IMR-90 (cell line): ENCODE results near the gene SLC24A3. TPM values are rescaled to one million over a fixed set of nuclear protein-coding genes. Genes with fewer than 3 reads are reported as not detected.

Experiments used
- ATAC-seq: fragments of 200-7000 bp; cut with Tn5 transposase; 2 replicates; pipeline ENCODE4 v1.9.1; 2020; ENCODE audit warnings: low read depth, mild to moderate bottlenecking, moderate library complexity
- BruUV-seq: library from RNA; stranded (reverse); fragments of 400-500 nt; replicated peaks from 2 replicates; lab custom pipeline; 2021; lab: Mats Ljungman, UMichigan
- CTCF ChIA-PET: fragments of 300-600 bp; formaldehyde crosslinking; extraction: SDS; loops from one replicate; lab custom pipeline; 2021; ENCODE audit warnings: antibody characterized with exemption; lab: Yijun Ruan, JAX
- POLR2A ChIA-PET: fragments of 300-600 bp; sonication (Branson Sonifier 250); formaldehyde crosslinking; loops from one replicate; lab custom pipeline; 2022; ENCODE audit warnings: antibody characterized with exemption; ENCODE audit not compliant: unreplicated experiment; lab: Charles Lee
- DNase-seq: peaks from one replicate; pipeline ENCODE4 v3.0.0; 2013
- H2AFZ ChIP-seq: replicated peaks from 2 replicates; pipeline ENCODE3; 2013; ENCODE audit warnings: low read length, mild to moderate bottlenecking; ENCODE audit not compliant: poor library complexity
- H2AK5ac ChIP-seq: 2 replicates; pipeline ENCODE4 v1.6.1; 2013; ENCODE audit warnings: low read depth, low read length, inconsistent platforms
- H2AK9ac ChIP-seq: replicated peaks from 2 replicates; pipeline ENCODE3; 2013; ENCODE audit warnings: mild to moderate bottlenecking, low read depth, low read length, moderate library complexity; ENCODE audit not compliant: poor library complexity
- H2BK120ac ChIP-seq: 2 replicates; pipeline ENCODE4 v1.6.1; 2013; ENCODE audit warnings: low read depth, low read length, inconsistent platforms
- H2BK15ac ChIP-seq: 3 replicates; pipeline ENCODE4 v1.6.1; 2013; ENCODE audit warnings: low read depth, low read length, inconsistent platforms
- H2BK20ac ChIP-seq: 2 replicates; pipeline ENCODE4 v1.6.1; 2013; ENCODE audit warnings: low read depth, mild to moderate bottlenecking, inconsistent platforms, low read length, moderate library complexity
- H2BK5ac ChIP-seq: 2 replicates; pipeline ENCODE4 v1.6.1; 2013; ENCODE audit warnings: mild to moderate bottlenecking, low read depth, low read length, inconsistent platforms; ENCODE audit not compliant: poor library complexity, severe bottlenecking
- H3K14ac ChIP-seq: replicated peaks from 2 replicates; pipeline ENCODE4 v1.6.1; 2013; ENCODE audit warnings: low read depth, low read length, inconsistent platforms
- H3K18ac ChIP-seq: 2 replicates; pipeline ENCODE4 v1.6.1; 2013; ENCODE audit warnings: low read depth, low read length, control low read depth
- H3K23ac ChIP-seq: 2 replicates; pipeline ENCODE4 v1.6.1; 2013; ENCODE audit warnings: low read depth, low read length, inconsistent platforms
- H3K27ac ChIP-seq: 2 replicates; pipeline ENCODE4 v1.5.1; 2013; ENCODE audit warnings: mild to moderate bottlenecking, control low read depth, low read length; ENCODE audit not compliant: insufficient read depth
- H3K27me3 ChIP-seq: 2 replicates; pipeline ENCODE4 v1.6.1; 2013; ENCODE audit warnings: low read length; ENCODE audit not compliant: control insufficient read depth, insufficient read depth
- H3K36me3 ChIP-seq: 2 replicates; pipeline ENCODE4 v1.6.1; 2013; ENCODE audit warnings: low read length, mixed read lengths; ENCODE audit not compliant: control insufficient read depth, insufficient read depth
- H3K4ac ChIP-seq: 2 replicates; pipeline ENCODE4 v1.6.1; 2013; ENCODE audit warnings: low read depth, low read length, inconsistent platforms
- H3K4me1 ChIP-seq: 2 replicates; pipeline ENCODE4 v1.6.1; 2013; ENCODE audit warnings: low read length, mixed read lengths; ENCODE audit not compliant: control insufficient read depth, insufficient read depth
- H3K4me2 ChIP-seq: 2 replicates; pipeline ENCODE4 v1.6.1; 2013; ENCODE audit warnings: low read depth, mild to moderate bottlenecking, control low read depth, low read length, moderate library complexity
- H3K4me3 ChIP-seq: 2 replicates; pipeline ENCODE4 v1.5.1; 2013; ENCODE audit warnings: low read depth, mild to moderate bottlenecking, control low read depth, low read length, moderate library complexity; ENCODE audit not compliant: insufficient read depth
- H3K56ac ChIP-seq: 2 replicates; pipeline ENCODE4 v1.6.1; 2013; ENCODE audit warnings: low read length, inconsistent platforms; ENCODE audit not compliant: insufficient read depth; ENCODE audit errors: extremely low read depth
- H3K79me1 ChIP-seq, 2 experiments: 2 replicates each; pipeline ENCODE4 v1.6.1; 2013; ENCODE audit warnings: low read length in 2 of 2, inconsistent platforms in 1 of 2, low read depth in 1 of 2
- H3K9ac ChIP-seq: 2 replicates; pipeline ENCODE4 v1.6.1; 2013; ENCODE audit warnings: low read depth, low read length, control low read depth
- H3K9me1 ChIP-seq: 2 replicates; pipeline ENCODE4 v1.6.1; 2013; ENCODE audit warnings: low read length, inconsistent platforms; ENCODE audit not compliant: insufficient read depth
- H3K9me3 ChIP-seq: 2 replicates; pipeline ENCODE4 v1.6.1; 2013; ENCODE audit warnings: low read length; ENCODE audit not compliant: control insufficient read depth, insufficient read depth
- H4K20me1 ChIP-seq: 2 replicates; pipeline ENCODE4 v1.6.1; 2013; ENCODE audit warnings: low read length, inconsistent platforms; ENCODE audit not compliant: insufficient read depth
- H4K5ac ChIP-seq: 2 replicates; pipeline ENCODE4 v1.6.1; 2013; ENCODE audit warnings: mild to moderate bottlenecking, low read depth, low read length, control low read depth
- H4K8ac ChIP-seq, 2 experiments: 2 replicates each; pipeline ENCODE4 v1.6.1; 2013; ENCODE audit warnings: low read depth in 2 of 2, low read length in 2 of 2, control low read depth in 1 of 2, inconsistent platforms in 1 of 2
- H4K91ac ChIP-seq: 2 replicates; pipeline ENCODE4 v1.6.1; 2013; ENCODE audit warnings: low read depth, low read length, inconsistent platforms; ENCODE audit not compliant: insufficient read depth
- BHLHE40 ChIP-seq: fragments of 150-350 bp; IDR thresholded peaks from 2 replicates; pipeline ENCODE4 v1.6.1; 2016; ENCODE audit warnings: mild to moderate bottlenecking, low read depth, low read length
- CEBPB ChIP-seq: IDR thresholded peaks from 2 replicates; pipeline ENCODE4 v1.6.1; 2012; ENCODE audit warnings: low read depth, low read length, improper control_type of control experiment
- CHD1 ChIP-seq: IDR thresholded peaks from 2 replicates; pipeline ENCODE4 v1.6.1; 2012; ENCODE audit warnings: low read depth, low read length, improper control_type of control experiment
- CTCF ChIP-seq: conservative IDR thresholded peaks from 2 replicates; pipeline ENCODE4 v1.5.1; 2012; ENCODE audit warnings: mild to moderate bottlenecking, low read depth, low read length, improper control_type of control experiment
- MAFK ChIP-seq: IDR thresholded peaks from 2 replicates; pipeline ENCODE4 v1.6.1; 2012; ENCODE audit warnings: low read depth, low read length, improper control_type of control experiment
- MAZ ChIP-seq: IDR thresholded peaks from 2 replicates; pipeline ENCODE4 v1.6.1; 2012; ENCODE audit warnings: low read depth, mild to moderate bottlenecking, low read length, improper control_type of control experiment, moderate library complexity, borderline replicate concordance
- MXI1 ChIP-seq: IDR thresholded peaks from 2 replicates; pipeline ENCODE4 v1.6.1; 2012; ENCODE audit warnings: low read depth, mild to moderate bottlenecking, low read length, moderate library complexity, borderline replicate concordance
- NFE2L2 ChIP-seq: fragments of 150-350 bp; IDR thresholded peaks from 2 replicates; pipeline ENCODE4 v1.6.1; 2016; ENCODE audit warnings: low read depth, mild to moderate bottlenecking, low read length
- RAD21 ChIP-seq: IDR thresholded peaks from 2 replicates; pipeline ENCODE4 v1.6.1; 2012; ENCODE audit warnings: low read length, improper control_type of control experiment
- RCOR1 ChIP-seq: IDR thresholded peaks from 2 replicates; pipeline ENCODE4 v1.6.1; 2012; ENCODE audit warnings: mild to moderate bottlenecking, low read length, improper control_type of control experiment; ENCODE audit not compliant: insufficient replicate concordance
- RFX5 ChIP-seq: IDR thresholded peaks from 2 replicates; pipeline ENCODE4 v1.8.0; 2012; ENCODE audit warnings: low read depth, mild to moderate bottlenecking, low read length, moderate library complexity
- SMC3 ChIP-seq: fragments of 150-350 bp; IDR thresholded peaks from 2 replicates; pipeline ENCODE4 v1.6.1; 2016; ENCODE audit warnings: low read depth, mild to moderate bottlenecking, antibody characterized with exemption, low read length, moderate library complexity
- USF2 ChIP-seq: fragments of 150-350 bp; IDR thresholded peaks from 2 replicates; pipeline ENCODE4 v1.6.1; 2017; ENCODE audit warnings: mild to moderate bottlenecking, antibody characterized with exemption, low read length, low read depth
- WGBS, 2 experiments: methylation state at CpG; one replicate each; pipeline versions ENCODE4 v1.1.5 to v1.1.7; 2013; ENCODE audit warnings: missing lambda C conversion rate in 2 of 2; ENCODE audit not compliant: insufficient read length in 1 of 2; ENCODE audit errors: extremely low coverage in 2 of 2; 5-methylcytosine and 5-hydroxymethylcytosine counted together
- dilution Hi-C: fragments of 300-500 bp; cut with HindIII; formaldehyde crosslinking; loops from one replicate; pipeline ENCODE4 v1.14.3; 2018; ENCODE audit warnings: low sequenced_read_pairs; ENCODE audit not compliant: unreplicated experiment
- in situ Hi-C: fragments of 300-500 bp; cut with MboI; formaldehyde crosslinking; loops from 3 replicates; pipeline ENCODE4 v1.14.3; 2019; ENCODE audit warnings: low sequenced_read_pairs, inconsistent platforms, mixed read lengths
- intact Hi-C: fragments of 100-400 bp; cut with micrococcal nuclease; formaldehyde crosslinking; loops from 2 replicates; pipeline ENCODE4 v1.10.0; 2022
- polyA plus RNA-seq, 3 experiments: library from polyadenylated mRNA; depleted of rRNA; stranded (reverse); fragments of >200 nt; gene quantifications; 2 replicates each; pipeline ENCODE4 v1.2.3, GENCODE V29; 2012; ENCODE audit warnings: low replicate concordance in 1 of 3
- total RNA-seq: library from RNA; depleted of rRNA; stranded (reverse); fragments of >200 nt; gene quantifications from 2 replicates; pipeline ENCODE4 v1.2.3, GENCODE V29; 2012
- TF ChIP-seq, protein P1 (sequence below): fragments of 150-350 bp; IDR thresholded peaks from 2 replicates; pipeline ENCODE4 v1.6.1; 2016; ENCODE audit warnings: low read depth, mild to moderate bottlenecking, low read length, moderate library complexity, borderline replicate concordance

Gene SLC24A3
- total and polyA plus RNA-seq, 2 of the 4 experiments (the other 2 are of a cell fraction), result not detected

GRCh38 chr20:19251506-19251905 lies 39.1 kb downstream of the SLC24A3 start:
- dilution Hi-C loops, result no loop called here
- H3K27me3 ChIP-seq, result no peaks in the 10 kb centered on the region
- no peak overlapping the region for H3K27ac ChIP-seq
- DNase-seq, result no peak
- H2BK120ac ChIP-seq, result no peak overlapping the region
- H3K9me3 ChIP-seq, result peaks cover 3% of the 10 kb centered on the region; the same call in 1 of the 2 replicates
- no peak overlapping the region for H3K23ac ChIP-seq
- H2AFZ ChIP-seq, result no peak overlapping the region
- no peak overlapping the region for H2BK5ac ChIP-seq
- no peak overlapping the region for H3K4me2 ChIP-seq
- intact Hi-C loops, result no loop called here
- H2BK20ac ChIP-seq, result no peak overlapping the region
- H3K79me1 ChIP-seq, result no peaks in the 10 kb centered on the region
- no peak overlapping the region for H3K4me3 ChIP-seq
- no peaks in the 10 kb centered on the region for H4K20me1 ChIP-seq
- no peak for ATAC-seq
- no peak overlapping the region for H3K9ac ChIP-seq
- in situ Hi-C loops, result no loop called here
- CTCF ChIA-PET, result no interaction called here
- H3K56ac ChIP-seq, result no peak overlapping the region
- no peak overlapping the region for H2AK5ac ChIP-seq
- H3K36me3 ChIP-seq, result no peaks in the 10 kb centered on the region
- POLR2A ChIA-PET, result interaction anchor here (0.6 kb wide), 1 partner anchor 20 kb away, joined by 11 read pairs; no protein-coding TSS in a partner anchor
- H4K91ac ChIP-seq, result no peak overlapping the region
- no peak overlapping the region for H3K18ac ChIP-seq
- 60% methylated on average over 1 of the region's 4 CpGs; no CpG with 5 or more reads in 1 of the 2 experiments for WGBS, 2 experiments
- no peak overlapping the region for H2AK9ac ChIP-seq
- H3K4ac ChIP-seq, result no peak overlapping the region
- no peak overlapping the region for H2BK15ac ChIP-seq
- no peaks in the 10 kb centered on the region for H3K4me1 ChIP-seq
- no peak overlapping the region for H4K5ac ChIP-seq
- TF ChIP-seq RCOR1 (no peak), CHD1 (no peak), CEBPB (no peak), MAZ (no peak), MAFK (no peak), RFX5 (no peak), USF2 (no peak), RAD21 (no peak), CTCF (no peak), NFE2L2 (no peak), SMC3 (no peak), MXI1 (no peak), BHLHE40 (no peak)
- TF ChIP-seq, protein P1, sequence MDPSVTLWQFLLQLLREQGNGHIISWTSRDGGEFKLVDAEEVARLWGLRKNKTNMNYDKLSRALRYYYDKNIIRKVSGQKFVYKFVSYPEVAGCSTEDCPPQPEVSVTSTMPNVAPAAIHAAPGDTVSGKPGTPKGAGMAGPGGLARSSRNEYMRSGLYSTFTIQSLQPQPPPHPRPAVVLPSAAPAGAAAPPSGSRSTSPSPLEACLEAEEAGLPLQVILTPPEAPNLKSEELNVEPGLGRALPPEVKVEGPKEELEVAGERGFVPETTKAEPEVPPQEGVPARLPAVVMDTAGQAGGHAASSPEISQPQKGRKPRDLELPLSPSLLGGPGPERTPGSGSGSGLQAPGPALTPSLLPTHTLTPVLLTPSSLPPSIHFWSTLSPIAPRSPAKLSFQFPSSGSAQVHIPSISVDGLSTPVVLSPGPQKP, result no peak
- no peak overlapping the region for H4K8ac ChIP-seq
- BruUV-seq, result no TSS peak
- no peak overlapping the region for H3K14ac ChIP-seq
- no peaks in the 10 kb centered on the region for H3K9me1 ChIP-seq
